Testis (tissue), 3 donors: Measurements from ENCODE around the gene TAF7L. TPM values are rescaled to one million over a fixed set of nuclear protein-coding genes. Genes with fewer than 3 reads are reported as not detected.

Experiments used
- DNase-seq: peaks from one replicate; pipeline ENCODE4 v3.0.0-alpha.2; 2019
- H3K27ac ChIP-seq, 2 donors: fragments of 200-600 bp; sonication (generic); one replicate each; pipeline ENCODE4 v1.5.1; 2019
- H3K27me3 ChIP-seq: fragments of 200-600 bp; sonication (generic); one replicate; pipeline ENCODE4 v1.5.1; 2019
- H3K36me3 ChIP-seq: fragments of 200-600 bp; sonication (generic); one replicate; pipeline ENCODE4 v1.5.1; 2017; ENCODE audit warnings: low read depth; ENCODE audit errors: missing control alignments
- H3K4me1 ChIP-seq: fragments of 200-600 bp; sonication (generic); one replicate; pipeline ENCODE4 v1.5.1; 2019
- H3K4me3 ChIP-seq, 2 donors: fragments of 200-600 bp; sonication (generic); one replicate each; pipeline ENCODE4 v1.5.1; 2017 to 2019
- H3K9me3 ChIP-seq: fragments of 200-600 bp; sonication (generic); one replicate; pipeline ENCODE4 v1.5.1; 2017
- POLR2A ChIP-seq: fragments of 450-650 bp; IDR thresholded peaks from one replicate; pipeline ENCODE4 v1.6.1; 2017; ENCODE audit warnings: antibody characterized with exemption, mild to moderate bottlenecking, moderate library complexity
- WGBS, 2 donors: methylation state at CpG; one replicate each; pipeline ENCODE4 v1.1.5; 2018; 5-methylcytosine and 5-hydroxymethylcytosine counted together
- intact Hi-C: fragments of 100-400 bp; cut with DNase I; formaldehyde crosslinking; loops from one replicate; pipeline ENCODE4 v1.15.1; 2023; ENCODE audit warnings: low total_unique reads
- polyA plus RNA-seq: library from polyadenylated mRNA; stranded (reverse); fragments of 350-450 nt; fragmentation: Illumina TruSeq; extraction: RNeasy Lipid Tissue Mini Kit (QIAGEN cat#74804); gene quantifications from one replicate; pipeline ENCODE4 v1.2.3, GENCODE V29; 2014; ENCODE audit warnings: low read depth, low replicate concordance; ENCODE audit not compliant: insufficient read depth
- total RNA-seq, 2 donors: library from RNA; depleted of rRNA; stranded (reverse); fragments of >200 nt; gene quantifications; one replicate each; pipeline ENCODE4 v1.2.3, GENCODE V29; 2016
- TF ChIP-seq, protein P1 (sequence below), 3 experiments: fragments of 450-650 bp in 2 of 3; fragments of 200-600 bp in 1 of 3; sonication (generic) in 1 of 3; IDR thresholded peaks; one replicate each; pipeline ENCODE4 v1.5.1; 2016 to 2019; ENCODE audit warnings: antibody characterized with exemption in 3 of 3, mild to moderate bottlenecking in 2 of 3, moderate library complexity in 1 of 3

Gene TAF7L
- total and polyA plus RNA-seq, 3 donors from 2014 or later: 50.0 to 86.0 (median 80.1) TPM

DNA sequence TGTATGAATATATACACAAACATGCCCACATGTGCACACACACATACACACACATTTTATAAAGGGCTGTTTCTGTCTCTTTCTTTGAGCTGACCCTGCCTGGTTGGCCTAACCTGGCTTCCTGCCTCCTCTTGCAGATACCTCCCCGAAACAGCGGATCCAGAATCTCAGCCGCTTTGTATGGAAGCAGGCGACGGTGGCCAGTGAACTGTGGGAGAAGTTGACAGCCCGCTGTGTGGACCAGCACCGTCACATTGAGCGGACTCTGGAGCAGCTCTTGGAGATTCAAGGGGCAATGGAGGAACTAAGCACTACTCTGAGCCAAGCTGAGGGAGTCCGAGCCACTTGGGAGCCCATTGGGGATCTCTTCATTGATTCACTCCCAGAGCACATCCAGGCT is 49.6 kb downstream of the TAF7L start:
- H3K27me3 ChIP-seq: no peaks in the 10 kb centered on the region
- no peak for DNase-seq
- no peak overlapping the region for H3K27ac ChIP-seq
- no peaks in the 10 kb centered on the region for H3K36me3 ChIP-seq
- H3K4me3 ChIP-seq: no peak overlapping the region
- WGBS, 2 donors: 82 to 92% methylated on average over 7 to 9 of the region's 9 CpGs
- TF ChIP-seq, protein P1, sequence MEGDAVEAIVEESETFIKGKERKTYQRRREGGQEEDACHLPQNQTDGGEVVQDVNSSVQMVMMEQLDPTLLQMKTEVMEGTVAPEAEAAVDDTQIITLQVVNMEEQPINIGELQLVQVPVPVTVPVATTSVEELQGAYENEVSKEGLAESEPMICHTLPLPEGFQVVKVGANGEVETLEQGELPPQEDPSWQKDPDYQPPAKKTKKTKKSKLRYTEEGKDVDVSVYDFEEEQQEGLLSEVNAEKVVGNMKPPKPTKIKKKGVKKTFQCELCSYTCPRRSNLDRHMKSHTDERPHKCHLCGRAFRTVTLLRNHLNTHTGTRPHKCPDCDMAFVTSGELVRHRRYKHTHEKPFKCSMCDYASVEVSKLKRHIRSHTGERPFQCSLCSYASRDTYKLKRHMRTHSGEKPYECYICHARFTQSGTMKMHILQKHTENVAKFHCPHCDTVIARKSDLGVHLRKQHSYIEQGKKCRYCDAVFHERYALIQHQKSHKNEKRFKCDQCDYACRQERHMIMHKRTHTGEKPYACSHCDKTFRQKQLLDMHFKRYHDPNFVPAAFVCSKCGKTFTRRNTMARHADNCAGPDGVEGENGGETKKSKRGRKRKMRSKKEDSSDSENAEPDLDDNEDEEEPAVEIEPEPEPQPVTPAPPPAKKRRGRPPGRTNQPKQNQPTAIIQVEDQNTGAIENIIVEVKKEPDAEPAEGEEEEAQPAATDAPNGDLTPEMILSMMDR (IDR thresholded peaks at IDR 0.05): no peak
- no peak for TF ChIP-seq POLR2A
- no peaks in the 10 kb centered on the region for H3K9me3 ChIP-seq
- intact Hi-C loops: no loop called here
- no peaks in the 10 kb centered on the region for H3K4me1 ChIP-seq

DNA sequence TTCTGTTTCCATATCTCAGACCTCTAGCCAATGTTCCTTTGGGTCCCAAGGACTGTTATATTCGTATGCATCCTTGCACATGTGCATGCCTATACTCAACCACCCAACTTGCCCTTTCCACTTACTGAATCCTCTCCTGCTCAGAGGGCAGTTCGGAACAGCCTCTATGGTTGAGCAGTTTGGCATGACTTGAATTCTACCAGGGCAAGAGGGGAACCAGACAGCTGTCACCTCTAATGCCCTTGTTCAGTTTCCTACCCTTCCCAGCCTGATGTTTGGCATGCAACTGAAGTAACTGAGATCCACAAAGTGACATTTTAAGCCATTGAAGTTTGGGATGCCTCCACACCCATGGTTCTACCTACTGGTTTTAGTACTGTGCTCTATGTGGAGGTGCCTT is 54.1 kb downstream of the TAF7L start:
- intact Hi-C loops: no loop called here
- no peaks in the 10 kb centered on the region for H3K36me3 ChIP-seq
- 84 to 90% methylated on average over 2 of the region's 2 CpGs for WGBS, 2 donors
- no peak for DNase-seq
- no peak overlapping the region for H3K4me3 ChIP-seq
- H3K27ac ChIP-seq: no peak overlapping the region
- no peaks in the 10 kb centered on the region for H3K4me1 ChIP-seq
- no peaks in the 10 kb centered on the region for H3K9me3 ChIP-seq
- TF ChIP-seq POLR2A: no peak
- TF ChIP-seq, protein P1 (IDR thresholded peaks at IDR 0.05): no peak
- no peaks in the 10 kb centered on the region for H3K27me3 ChIP-seq

DNA sequence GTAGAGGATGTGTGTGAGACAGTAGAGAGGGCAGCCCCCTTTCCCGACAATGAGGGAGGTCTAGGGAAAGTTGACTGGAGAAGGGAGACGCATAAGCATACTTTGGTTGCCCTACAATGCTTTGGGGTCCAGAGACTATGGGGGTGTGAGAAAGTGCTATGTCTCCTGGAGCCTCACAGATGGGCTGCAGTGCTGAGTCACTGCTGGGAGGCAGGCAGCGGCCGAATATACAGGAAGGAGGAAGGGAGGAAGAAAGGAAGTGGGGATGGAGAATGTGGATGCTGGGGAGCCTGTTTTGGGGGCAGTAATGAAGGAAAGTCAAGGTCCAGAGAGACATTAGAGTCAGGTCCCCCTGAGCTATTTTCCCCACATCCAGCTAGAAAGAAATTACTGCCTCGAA is 58.8 kb downstream of the TAF7L start:
- DNase-seq: no peak
- no peaks in the 10 kb centered on the region for H3K36me3 ChIP-seq
- H3K4me3 ChIP-seq: no peak overlapping the region
- TF ChIP-seq POLR2A: no peak
- TF ChIP-seq, protein P1 (IDR thresholded peaks at IDR 0.05): no peak
- H3K27ac ChIP-seq: no peak overlapping the region
- intact Hi-C loops: no loop called here
- no peaks in the 10 kb centered on the region for H3K9me3 ChIP-seq
- no peaks in the 10 kb centered on the region for H3K27me3 ChIP-seq
- H3K4me1 ChIP-seq: no peaks in the 10 kb centered on the region
- WGBS, 2 donors: 86 to 96% methylated on average over 4 to 5 of the region's 5 CpGs

DNA sequence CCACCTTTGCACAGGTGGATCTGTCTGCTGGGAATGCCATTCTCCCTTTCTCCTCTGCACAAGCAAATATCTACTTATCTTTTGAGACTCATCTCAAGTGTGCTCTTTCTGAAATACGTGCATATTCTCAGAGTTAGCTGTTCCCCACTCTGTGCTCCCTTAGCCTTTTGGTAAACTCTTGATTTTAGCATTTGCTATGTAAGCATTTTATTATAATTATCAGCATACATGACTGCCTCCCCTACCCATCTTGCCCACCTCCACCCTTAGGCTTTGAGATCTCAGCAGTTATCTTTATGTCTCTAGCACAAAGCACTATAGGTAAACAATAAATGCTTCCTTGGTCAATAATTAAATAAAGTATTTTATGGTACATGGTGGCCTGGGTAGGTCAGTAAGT is 60.1 kb downstream of the TAF7L start:
- intact Hi-C loops: no loop called here
- WGBS, 2 donors: 92 to 100% methylated on average over 1 of the region's 1 CpG
- Histone ChIP-seq H3K4me3 (no peak overlapping the region), H3K27ac (no peak overlapping the region), H3K4me1 (no peaks in the 10 kb centered on the region), H3K9me3 (no peaks in the 10 kb centered on the region), H3K27me3 (no peaks in the 10 kb centered on the region), H3K36me3 (no peaks in the 10 kb centered on the region)
- no peak for DNase-seq
- TF ChIP-seq POLR2A: no peak
- TF ChIP-seq, protein P1 (IDR thresholded peaks at IDR 0.05): no peak

DNA sequence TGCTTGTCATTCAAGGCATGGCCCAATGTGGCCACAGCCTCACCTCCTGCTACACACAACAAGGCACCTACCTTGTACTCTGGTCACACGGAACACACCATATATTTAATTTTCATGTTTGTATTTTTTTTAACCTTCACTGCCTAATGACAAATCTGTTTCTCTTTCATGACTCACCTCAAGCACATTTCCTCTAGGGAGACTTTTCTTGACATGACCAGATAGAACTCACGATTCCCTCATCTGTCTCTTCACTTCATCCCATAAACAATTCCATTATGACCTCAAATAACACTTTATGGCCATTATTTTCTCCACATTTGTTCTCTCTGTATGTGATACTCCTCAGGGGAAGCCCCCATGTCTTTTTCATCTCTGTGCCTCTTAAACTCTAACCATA is 60.5 kb downstream of the TAF7L start:
- TF ChIP-seq POLR2A: no peak
- TF ChIP-seq, protein P1 (IDR thresholded peaks at IDR 0.05): no peak
- intact Hi-C loops: no loop called here

More for the DNA sequence above, 60.5 kb downstream of the TAF7L start:
- no peaks in the 10 kb centered on the region for H3K36me3 ChIP-seq
- no peaks in the 10 kb centered on the region for H3K27me3 ChIP-seq
- no peak for DNase-seq
- no peaks in the 10 kb centered on the region for H3K9me3 ChIP-seq
- WGBS, 2 donors: 85 to 93% methylated on average over 2 of the region's 2 CpGs
- H3K4me3 ChIP-seq: no peak overlapping the region
- H3K27ac ChIP-seq: no peak overlapping the region
- no peaks in the 10 kb centered on the region for H3K4me1 ChIP-seq
